Spleen (tissue), 11 donors: Measurements from ENCODE around the gene H1-8. TPM values are rescaled to one million over a fixed set of nuclear protein-coding genes. Genes with fewer than 3 reads are reported as not detected.

Source experiments
- DNase-seq: peaks from one replicate; pipeline ENCODE4 v3.0.0-alpha.2; 2020
- H3K27ac ChIP-seq, 8 donors: fragments of 200-600 bp; sonication (generic) in 7 of 8; 1 replicate in 4 of 8; 2 replicates in 4 of 8; pipeline versions ENCODE4 v1.5.0 to v1.8.0; 2016 to 2021; ENCODE audit warnings: inconsistent platforms in 4 of 8, mild to moderate bottlenecking in 4 of 8, moderate library complexity in 1 of 8
- H3K27me3 ChIP-seq, 7 donors: fragments of 200-600 bp; sonication (generic) in 6 of 7; replicated peaks in 1 of 7; 1 replicate in 4 of 7; 2 replicates in 3 of 7; pipeline versions ENCODE4 v1.5.0 to v1.8.0; 2016 to 2021; ENCODE audit warnings: inconsistent platforms in 3 of 7, mild to moderate bottlenecking in 1 of 7
- H3K36me3 ChIP-seq, 6 donors: fragments of 200-600 bp; sonication (generic) in 5 of 6; 1 replicate in 4 of 6; 2 replicates in 2 of 6; pipeline versions ENCODE4 v1.5.0 to v1.8.0; 2016 to 2021; ENCODE audit warnings: inconsistent platforms in 2 of 6
- H3K4me1 ChIP-seq, 6 donors: fragments of 200-600 bp; sonication (generic) in 5 of 6; 1 replicate in 3 of 6; 2 replicates in 3 of 6; pipeline versions ENCODE4 v1.5.0 to v1.8.0; 2016 to 2021; ENCODE audit warnings: inconsistent platforms in 3 of 6
- H3K4me3 ChIP-seq, 8 donors: fragments of 200-600 bp; sonication (generic) in 7 of 8; 1 replicate in 4 of 8; 2 replicates in 4 of 8; pipeline versions ENCODE4 v1.5.0 to v1.8.0; 2016 to 2021; ENCODE audit warnings: inconsistent platforms in 4 of 8, mild to moderate bottlenecking in 4 of 8, moderate library complexity in 2 of 8
- H3K9me3 ChIP-seq, 8 donors: fragments of 200-600 bp; sonication (generic) in 7 of 8; 1 replicate in 4 of 8; 2 replicates in 4 of 8; pipeline versions ENCODE4 v1.5.0 to v1.8.0; 2016 to 2021; ENCODE audit warnings: inconsistent platforms in 4 of 8
- CTCF ChIP-seq, 11 experiments: fragments of 200-600 bp in 7 of 11; fragments of 450-650 bp in 4 of 11; sonication (generic) in 4 of 11; IDR thresholded peaks in 8 of 11; conservative IDR thresholded peaks in 3 of 11; 1 replicate in 7 of 11; 2 replicates in 4 of 11; pipeline versions ENCODE4 v1.4.0 to v1.8.0; 2016 to 2021; ENCODE audit warnings: antibody characterized with exemption in 11 of 11, inconsistent platforms in 4 of 11, mild to moderate bottlenecking in 1 of 11
- POLR2A ChIP-seq, 3 donors: fragments of 450-650 bp; IDR thresholded peaks; one replicate each; pipeline ENCODE4 v1.5.1; 2017; ENCODE audit warnings: antibody characterized with exemption in 3 of 3, mild to moderate bottlenecking in 1 of 3
- POLR2AphosphoS5 ChIP-seq, 3 donors: sonication (generic); formaldehyde crosslinking; IDR thresholded peaks; one replicate each; pipeline ENCODE4 v1.5.1; 2017; ENCODE audit warnings: antibody characterized with exemption in 3 of 3
- WGBS, 5 donors: extraction: QIAGEN DNeasy Blood & Tissue Kit in 3 of 5; methylation state at CpG; one replicate each; pipeline versions ENCODE4 v1.1.5 to v1.1.7; 2013 to 2018; 5-methylcytosine and 5-hydroxymethylcytosine counted together
- intact Hi-C: fragments of 100-400 bp; cut with DNase I; formaldehyde crosslinking; loops from one replicate; pipeline ENCODE4 v1.15.0; 2023; ENCODE audit warnings: low total_unique reads
- polyA plus RNA-seq, 3 donors: library from polyadenylated mRNA; stranded (reverse); fragments of 200-250 nt; gene quantifications; one replicate each; pipeline ENCODE4 v1.2.1, GENCODE V29; 2013
- total RNA-seq, 7 donors: library from RNA; depleted of rRNA in 3 of 7; stranded (reverse); fragments of >200 nt in 3 of 7; fragmentation: NEBNext Ultra II Directional in 4 of 7; extraction: Animal tissue kit (Norgen Biotek cat#: 25700) in 4 of 7; gene quantifications; one replicate each; pipeline versions ENCODE4 v1.1.0 to v1.2.1, GENCODE V29; 2016 to 2021
- donor health status: healthy with polysubstance abuse.
- donor health status: DM: no; HTN: no; CAD: no; lungs with moderate emphysema.
- donor health status: DM: no; HTN: no; CAD: no.
- donor health status: Bipolar disorder and iron deficiency.
- donor health status: healthy.
- donor health status: DM: no; HTN: no; CAD: no.
- donor health status: DM: yes; HTN: yes; CAD: no.

H1-8 gene
- total and polyA plus RNA-seq, 10 donors, result not detected

- WGBS, 5 donors, result 83 to 88% (median 84%) methylated on average over 11 to 12 of the region's 12 CpGs
- no peak for DNase-seq
- no peaks in the 10 kb centered on the region for H3K27me3 ChIP-seq
- H3K4me3 ChIP-seq, result no peak overlapping the region
- intact Hi-C loops, result no loop called here
- no peaks in the 10 kb centered on the region for H3K9me3 ChIP-seq
- H3K36me3 ChIP-seq, result no peaks in the 10 kb centered on the region
- TF ChIP-seq POLR2A (IDR thresholded peaks at IDR 0.05) (no peak), POLR2AphosphoS5 (IDR thresholded peaks at IDR 0.05) (no peak), CTCF (IDR thresholded peaks at IDR 0.05 in 8 of 11, conservative IDR thresholded peaks at IDR 0.05 in 3 of 11) (no peak)
- no peak overlapping the region for H3K27ac ChIP-seq
- peaks cover 0 to 32% (median 14%) of the 10 kb centered on the region in 6 donors for H3K4me1 ChIP-seq
These were observed 13.4 kb upstream of the H1-8 start for GRCh38 chr3:129529436-129530210.

- intact Hi-C loops, result no loop called here
- 55 to 71% (median 60%) methylated on average over 6 of the region's 6 CpGs for WGBS, 5 donors
- DNase-seq, result no peak
- no peaks in the 10 kb centered on the region for H3K36me3 ChIP-seq
- peaks cover 0 to 25% (median 13%) of the 10 kb centered on the region in 6 donors for H3K4me1 ChIP-seq
- H3K27me3 ChIP-seq, result no peaks in the 10 kb centered on the region
- no peaks in the 10 kb centered on the region for H3K9me3 ChIP-seq
- H3K27ac ChIP-seq, result no peak overlapping the region
- no peak overlapping the region for H3K4me3 ChIP-seq
- TF ChIP-seq POLR2A (IDR thresholded peaks at IDR 0.05) (no peak), CTCF (IDR thresholded peaks at IDR 0.05 in 8 of 11, conservative IDR thresholded peaks at IDR 0.05 in 3 of 11) (no peak), POLR2AphosphoS5 (IDR thresholded peaks at IDR 0.05) (no peak)
These were observed 12.7 kb upstream of the H1-8 start for GRCh38 chr3:129530251-129530791.

- DNase-seq, result no peak
- Histone ChIP-seq H3K27ac (no peak overlapping the region), H3K4me3 (no peak overlapping the region), H3K36me3 (no peaks in the 10 kb centered on the region), H3K9me3 (no peaks in the 10 kb centered on the region), H3K27me3 (no peaks in the 10 kb centered on the region), H3K4me1 (peaks cover 0 to 20% (median 9%) of the 10 kb centered on the region in 6 donors)
- 94 to 98% (median 96%) methylated on average over 13 of the region's 13 CpGs for WGBS, 5 donors
- intact Hi-C loops, result no loop called here
- TF ChIP-seq POLR2A (IDR thresholded peaks at IDR 0.05) (no peak), POLR2AphosphoS5 (IDR thresholded peaks at IDR 0.05) (no peak), CTCF (IDR thresholded peaks at IDR 0.05 in 8 of 11, conservative IDR thresholded peaks at IDR 0.05 in 3 of 11) (no peak)
These were observed 12.2 kb upstream of the H1-8 start for GRCh38 chr3:129530821-129531220.

GRCh38 chr3:129531699-129532098 is 11.3 kb upstream of the H1-8 start:
- no peak for TF ChIP-seq POLR2AphosphoS5 (IDR thresholded peaks at IDR 0.05)
- TF ChIP-seq CTCF (IDR thresholded peaks at IDR 0.05 in 8 of 11, conservative IDR thresholded peaks at IDR 0.05 in 3 of 11), result no peak
- TF ChIP-seq POLR2A (IDR thresholded peaks at IDR 0.05), result no peak
- H3K4me3 ChIP-seq, result no peak overlapping the region
- WGBS, 5 donors, result 86 to 91% (median 88%) methylated on average over 11 of the region's 11 CpGs
- no peaks in the 10 kb centered on the region for H3K9me3 ChIP-seq
- H3K27ac ChIP-seq, result no peak overlapping the region
- peaks cover 0 to 11% (median 2%) of the 10 kb centered on the region in 6 donors for H3K4me1 ChIP-seq
- no peak for DNase-seq
- intact Hi-C loops, result no loop called here
- H3K36me3 ChIP-seq, result no peaks in the 10 kb centered on the region
- no peaks in the 10 kb centered on the region for H3K27me3 ChIP-seq
